ENCODE data around the gene ERICH2.

ERICH2 gene

GRCh38 chr2:170770008-170770605 lies at the start of gene ERICH2:
TSS of gene ERICH2 (plus strand) at chr2:170770378. CDS start at chr2:170770682, 304 bp downstream.
- Histone ChIP-seq H3K79me2 (ENCODE audit: insufficient read depth, low read length) (no peaks in the 10 kb centered on the region), H3K4me2 (ENCODE audit: low read length) (peak within 1 kb of the TSS; percentile 95), H3F3A (ENCODE audit: insufficient read depth, low read length) (peaks cover 8% of the 10 kb centered on the region), H3K9me2 (ENCODE audit: low read depth, low read length) (no peaks in the 10 kb centered on the region), H4K20me1 (ENCODE audit: insufficient read depth, low read length) (no peaks in the 10 kb centered on the region), H3K27me3 (ENCODE audit: insufficient read depth, low read length) (no peaks in the 10 kb centered on the region), H3K27ac (ENCODE audit: low read depth, low read length, poor library complexity, severe bottlenecking) (peak within 1 kb of the TSS; percentile 25), H3K36me3 (ENCODE audit: insufficient read depth, low read length) (no peaks in the 10 kb centered on the region), H2AFZ (ENCODE audit: low read length) (peak within 1 kb of the TSS; percentile 88; the same call in 1 of the 2 replicates), H3K4me1 (ENCODE audit: insufficient read depth, low read length, severe bottlenecking) (peaks cover 21% of the 10 kb centered on the region), H3K4me3 (ENCODE audit: low read depth, low read length, poor library complexity, severe bottlenecking) (peak within 1 kb of the TSS; percentile 88), H3K9ac (ENCODE audit: low read length) (peak within 1 kb of the TSS; percentile 94), H3K9me3 (ENCODE audit: low read length) (no peaks in the 10 kb centered on the region)
- TF ChIP-seq, protein P1, sequence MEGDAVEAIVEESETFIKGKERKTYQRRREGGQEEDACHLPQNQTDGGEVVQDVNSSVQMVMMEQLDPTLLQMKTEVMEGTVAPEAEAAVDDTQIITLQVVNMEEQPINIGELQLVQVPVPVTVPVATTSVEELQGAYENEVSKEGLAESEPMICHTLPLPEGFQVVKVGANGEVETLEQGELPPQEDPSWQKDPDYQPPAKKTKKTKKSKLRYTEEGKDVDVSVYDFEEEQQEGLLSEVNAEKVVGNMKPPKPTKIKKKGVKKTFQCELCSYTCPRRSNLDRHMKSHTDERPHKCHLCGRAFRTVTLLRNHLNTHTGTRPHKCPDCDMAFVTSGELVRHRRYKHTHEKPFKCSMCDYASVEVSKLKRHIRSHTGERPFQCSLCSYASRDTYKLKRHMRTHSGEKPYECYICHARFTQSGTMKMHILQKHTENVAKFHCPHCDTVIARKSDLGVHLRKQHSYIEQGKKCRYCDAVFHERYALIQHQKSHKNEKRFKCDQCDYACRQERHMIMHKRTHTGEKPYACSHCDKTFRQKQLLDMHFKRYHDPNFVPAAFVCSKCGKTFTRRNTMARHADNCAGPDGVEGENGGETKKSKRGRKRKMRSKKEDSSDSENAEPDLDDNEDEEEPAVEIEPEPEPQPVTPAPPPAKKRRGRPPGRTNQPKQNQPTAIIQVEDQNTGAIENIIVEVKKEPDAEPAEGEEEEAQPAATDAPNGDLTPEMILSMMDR (IDR thresholded peaks at IDR 0.05; ENCODE audit: low read length) = peak; percentile 39
- no peak for TF ChIP-seq EZH2 (IDR thresholded peaks at IDR 0.05; ENCODE audit: borderline replicate concordance, low read length)

GRCh38 chr2:170721678-170722077 lies 48.5 kb upstream of the ERICH2 start:
- Histone ChIP-seq H3K27me3 (ENCODE audit: insufficient read depth, low read length) (no peaks in the 10 kb centered on the region), H3K36me3 (ENCODE audit: insufficient read depth, low read length) (no peaks in the 10 kb centered on the region), H3K79me2 (ENCODE audit: insufficient read depth, low read length) (no peaks in the 10 kb centered on the region), H3K4me2 (ENCODE audit: low read length) (no peak overlapping the region), H4K20me1 (ENCODE audit: insufficient read depth, low read length) (no peaks in the 10 kb centered on the region), H3K27ac (ENCODE audit: low read depth, low read length, poor library complexity, severe bottlenecking) (no peak overlapping the region), H3K9ac (ENCODE audit: low read length) (no peak overlapping the region), H2AFZ (ENCODE audit: low read length) (no peak overlapping the region), H3K4me1 (ENCODE audit: insufficient read depth, low read length, severe bottlenecking) (no peaks in the 10 kb centered on the region), H3K9me2 (ENCODE audit: low read depth, low read length) (no peaks in the 10 kb centered on the region), H3K4me3 (ENCODE audit: low read depth, low read length, poor library complexity, severe bottlenecking) (no peak overlapping the region), H3F3A (ENCODE audit: insufficient read depth, low read length) (no peaks in the 10 kb centered on the region), H3K9me3 (ENCODE audit: low read length) (no peaks in the 10 kb centered on the region)
- TF ChIP-seq, protein P1 (IDR thresholded peaks at IDR 0.05; ENCODE audit: low read length) = no peak
- TF ChIP-seq EZH2 (IDR thresholded peaks at IDR 0.05; ENCODE audit: borderline replicate concordance, low read length) = no peak

DNA sequence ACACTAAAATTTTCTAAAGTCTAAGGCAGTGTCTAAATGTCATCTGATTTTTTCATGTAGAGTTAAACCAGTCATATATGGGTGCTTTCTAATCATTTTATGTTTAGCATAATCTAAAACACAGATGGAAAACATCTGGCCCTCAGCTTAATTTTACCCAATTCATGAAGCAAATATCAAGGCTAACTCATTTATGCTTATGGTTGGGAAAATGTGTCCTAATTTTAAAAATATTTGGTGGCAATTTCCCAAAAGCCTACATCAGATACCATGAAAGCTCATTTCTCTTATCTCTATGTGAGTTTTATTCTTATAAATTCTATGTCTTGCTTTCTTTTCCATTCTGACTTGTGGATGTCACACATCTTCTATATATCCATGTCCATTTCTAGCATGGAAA lies 47.9 kb upstream of the ERICH2 start:
- H3K9me2 ChIP-seq (ENCODE audit: low read depth, low read length) = no peaks in the 10 kb centered on the region
- TF ChIP-seq EZH2 (IDR thresholded peaks at IDR 0.05; ENCODE audit: borderline replicate concordance, low read length) = no peak
- TF ChIP-seq, protein P1 (IDR thresholded peaks at IDR 0.05; ENCODE audit: low read length) = no peak
- no peak overlapping the region for H3K4me3 ChIP-seq (ENCODE audit: low read depth, low read length, poor library complexity, severe bottlenecking)
- no peaks in the 10 kb centered on the region for H3K79me2 ChIP-seq (ENCODE audit: insufficient read depth, low read length)
- H3K9ac ChIP-seq (ENCODE audit: low read length) = no peak overlapping the region
- H3K27me3 ChIP-seq (ENCODE audit: insufficient read depth, low read length) = no peaks in the 10 kb centered on the region
- H3K9me3 ChIP-seq (ENCODE audit: low read length) = no peaks in the 10 kb centered on the region
- H3K36me3 ChIP-seq (ENCODE audit: insufficient read depth, low read length) = no peaks in the 10 kb centered on the region
- H3F3A ChIP-seq (ENCODE audit: insufficient read depth, low read length) = no peaks in the 10 kb centered on the region
- H3K4me2 ChIP-seq (ENCODE audit: low read length) = no peak overlapping the region
- H3K4me1 ChIP-seq (ENCODE audit: insufficient read depth, low read length, severe bottlenecking) = no peaks in the 10 kb centered on the region
- no peak overlapping the region for H3K27ac ChIP-seq (ENCODE audit: low read depth, low read length, poor library complexity, severe bottlenecking)
- H2AFZ ChIP-seq (ENCODE audit: low read length) = no peak overlapping the region
- H4K20me1 ChIP-seq (ENCODE audit: insufficient read depth, low read length) = no peaks in the 10 kb centered on the region
